Embryonic facial prominence (tissue), 1 donor: Measurements from ENCODE around the gene CES2.

ENCODE experiments used
- DNase-seq: peaks from one replicate; pipeline ENCODE4 v3.0.0-alpha.2; 2016; ENCODE audit errors: extremely low spot score

Gene CES2

DNA sequence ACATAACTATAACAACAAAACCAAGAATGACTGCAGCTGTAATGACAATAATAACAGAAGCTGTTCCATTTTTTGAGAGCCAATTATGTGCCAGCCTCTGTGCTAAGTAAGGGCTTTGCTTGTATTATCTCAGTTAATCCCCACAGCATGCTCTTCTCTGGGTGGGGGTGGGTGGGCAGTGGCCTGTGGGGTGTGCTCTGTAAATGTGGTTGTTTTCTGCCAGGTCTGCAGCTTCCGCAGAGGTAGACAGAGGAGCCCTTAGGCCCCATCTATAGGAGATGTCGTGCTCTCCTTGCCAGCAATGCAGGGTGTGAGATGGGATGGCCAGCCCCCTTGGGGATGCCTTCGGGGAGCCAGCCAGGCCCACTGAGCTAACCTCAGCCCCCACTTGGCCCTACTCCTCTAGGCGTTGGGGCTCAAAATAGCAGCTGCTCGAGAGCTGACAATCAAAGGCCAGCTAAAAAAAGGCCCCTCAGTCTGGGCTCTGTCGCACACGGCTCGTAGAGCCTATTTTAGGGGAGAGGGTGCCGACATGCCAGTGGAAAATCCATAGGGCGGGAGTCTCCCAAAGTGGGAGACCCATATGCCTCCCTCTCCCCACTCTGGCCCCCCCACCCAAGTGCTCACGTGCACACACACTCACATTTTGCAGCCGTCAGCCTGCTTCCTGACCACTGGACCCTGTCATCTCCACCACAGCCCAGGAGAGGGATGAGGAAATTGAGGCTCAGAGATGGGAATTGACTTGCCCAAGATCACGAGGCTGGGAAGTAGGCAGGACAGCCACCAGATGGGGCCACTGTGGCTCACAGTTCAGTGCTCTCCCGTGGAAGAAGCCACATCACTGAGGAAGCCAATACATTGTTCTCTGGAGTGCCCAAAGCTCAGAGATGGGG is 32.4 kb upstream of the CES2 start:
- DNase-seq = no peak

DNA sequence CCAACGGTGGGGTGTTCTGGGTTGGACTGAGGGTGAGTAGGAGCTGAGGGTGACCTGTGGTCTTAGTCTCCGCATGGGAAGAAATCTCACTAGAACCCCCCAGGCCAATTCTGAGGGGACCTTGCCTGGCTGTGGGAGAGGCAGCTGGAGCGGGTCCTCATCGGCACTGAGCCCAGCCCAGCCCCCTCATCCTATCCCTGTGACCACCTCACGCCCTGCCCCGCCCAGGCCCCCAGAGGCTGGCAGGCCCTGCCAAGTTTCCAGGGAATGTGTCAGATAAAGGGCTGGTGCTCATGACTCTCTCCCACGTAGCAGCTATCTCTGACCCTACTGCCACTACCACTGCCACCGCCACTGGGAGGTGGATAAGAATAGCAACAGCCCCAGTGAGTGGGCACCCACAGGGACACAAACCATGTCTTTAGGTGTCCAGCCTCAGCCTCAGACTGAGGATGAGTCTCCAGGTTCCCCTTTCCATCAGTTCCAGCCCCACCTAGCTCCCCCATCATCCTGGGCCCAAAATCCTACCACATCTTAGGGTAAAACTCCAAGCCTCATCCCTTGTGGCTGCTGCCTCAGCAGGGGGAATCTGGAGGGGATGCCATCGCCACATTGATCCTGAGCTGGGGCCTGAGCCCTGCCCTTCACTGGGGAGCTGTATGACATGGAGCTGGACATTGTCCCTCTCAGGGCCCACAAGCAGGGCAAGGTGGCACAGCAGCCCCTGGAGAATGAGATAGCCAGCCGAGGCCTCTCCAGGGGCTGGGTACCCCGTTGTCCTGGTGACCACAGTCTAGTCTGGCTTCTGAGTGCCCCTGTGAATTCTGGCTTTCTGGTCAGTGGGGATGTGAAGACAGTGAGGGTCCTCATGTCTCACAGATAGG is 31.5 kb upstream of the CES2 start:
- DNase-seq = no peak

DNA sequence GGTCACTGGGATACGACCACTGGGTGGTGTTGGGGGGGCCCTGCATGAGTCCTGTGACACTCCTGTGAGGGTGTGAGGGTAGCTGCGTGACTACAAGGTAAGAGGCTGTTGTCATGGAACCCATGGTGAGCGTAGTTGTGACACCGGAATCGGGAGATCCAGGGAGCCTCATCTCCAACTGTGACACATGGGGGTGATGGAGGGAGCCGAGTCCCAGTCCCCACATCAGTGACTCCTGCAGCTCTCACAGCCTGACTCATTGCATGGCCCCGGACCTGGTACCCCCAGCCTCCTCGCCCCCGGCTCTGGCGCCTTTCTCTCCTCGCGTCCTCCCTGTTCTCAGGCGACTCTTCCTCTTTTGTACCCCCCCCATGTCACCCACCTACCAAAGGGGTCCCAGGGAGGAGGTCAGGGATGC is 30.9 kb upstream of the CES2 start:
- no peak for DNase-seq

DNA sequence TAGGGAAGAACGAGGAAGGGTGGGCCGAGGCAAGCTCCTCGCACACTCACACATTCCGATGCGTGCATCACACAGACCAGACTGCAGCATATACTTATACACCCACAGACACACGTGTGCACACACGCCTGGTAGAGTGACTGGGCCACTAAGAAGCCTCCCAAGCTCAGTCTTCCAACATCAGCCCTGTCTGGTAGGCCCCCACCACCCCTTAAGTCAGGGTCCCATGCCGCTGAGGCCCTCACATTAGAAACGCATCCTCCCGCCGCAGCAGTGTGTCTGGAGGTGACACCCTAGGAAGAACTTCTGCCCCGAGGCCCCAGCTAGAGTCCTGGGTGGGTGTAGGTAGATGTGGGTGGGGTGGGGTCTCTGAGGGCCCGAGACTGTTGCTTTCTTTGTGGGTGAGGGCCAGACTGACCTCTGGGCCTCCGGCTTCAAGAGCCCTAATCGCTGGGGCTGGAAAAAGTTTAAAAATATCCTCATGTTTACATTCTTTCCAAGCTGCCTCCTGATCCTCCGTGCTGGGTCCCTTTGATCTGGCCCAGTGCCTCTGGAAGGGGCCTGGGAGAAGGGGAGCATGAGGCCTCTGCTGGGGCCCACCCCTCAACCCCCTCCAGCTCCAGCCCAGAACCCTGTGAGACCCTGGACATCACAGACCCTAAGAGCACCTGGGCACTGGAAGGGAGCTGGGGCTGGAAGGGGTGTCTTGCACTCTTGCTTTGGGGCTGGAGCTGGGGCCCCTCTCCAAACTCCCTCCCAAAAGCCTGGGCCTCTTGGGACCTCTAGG is 30.3 kb upstream of the CES2 start:
- DNase-seq = no peak

DNA sequence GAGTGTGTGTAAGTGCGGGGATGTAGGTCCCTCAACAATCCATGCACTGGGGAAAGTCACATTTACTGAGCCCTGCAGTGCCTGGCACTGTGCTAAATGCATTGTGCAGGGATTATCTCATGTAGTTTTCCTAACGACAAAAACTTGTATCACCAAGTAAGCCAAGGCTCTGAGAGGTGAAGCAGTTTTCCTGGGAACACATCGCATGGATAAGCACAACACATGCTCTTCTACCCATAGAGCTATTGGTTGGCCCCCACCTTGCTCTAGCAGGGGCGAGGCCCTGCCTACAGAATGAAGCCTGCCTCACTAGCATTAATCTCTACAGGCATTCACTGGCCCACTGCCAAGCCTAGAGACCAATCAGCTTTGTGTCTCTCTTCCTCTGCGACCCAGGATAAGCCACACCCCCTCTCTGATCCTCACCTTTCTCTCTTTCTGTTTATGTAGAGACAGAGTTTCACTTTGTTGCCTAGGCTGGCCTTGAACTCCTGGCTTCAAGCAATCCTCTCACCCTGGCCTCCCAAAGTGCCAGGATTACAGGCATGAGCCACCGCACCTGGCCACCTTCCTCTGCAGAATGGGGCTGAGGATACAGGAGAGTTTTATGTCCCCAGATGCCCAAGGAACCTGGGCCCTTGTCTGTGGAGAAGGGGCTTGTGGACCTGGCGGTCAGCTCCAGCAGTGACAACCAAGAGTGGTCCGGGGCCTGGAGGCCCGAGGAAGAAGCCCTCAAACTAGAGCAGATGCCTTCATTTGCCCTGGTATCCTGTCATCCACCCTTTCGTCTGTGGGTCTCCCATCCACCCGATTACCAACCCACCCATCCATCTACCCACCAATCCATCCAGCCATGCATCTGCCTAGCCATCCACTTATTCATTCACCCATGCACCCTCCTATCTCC is 29.4 kb upstream of the CES2 start:
- no peak for DNase-seq

DNA sequence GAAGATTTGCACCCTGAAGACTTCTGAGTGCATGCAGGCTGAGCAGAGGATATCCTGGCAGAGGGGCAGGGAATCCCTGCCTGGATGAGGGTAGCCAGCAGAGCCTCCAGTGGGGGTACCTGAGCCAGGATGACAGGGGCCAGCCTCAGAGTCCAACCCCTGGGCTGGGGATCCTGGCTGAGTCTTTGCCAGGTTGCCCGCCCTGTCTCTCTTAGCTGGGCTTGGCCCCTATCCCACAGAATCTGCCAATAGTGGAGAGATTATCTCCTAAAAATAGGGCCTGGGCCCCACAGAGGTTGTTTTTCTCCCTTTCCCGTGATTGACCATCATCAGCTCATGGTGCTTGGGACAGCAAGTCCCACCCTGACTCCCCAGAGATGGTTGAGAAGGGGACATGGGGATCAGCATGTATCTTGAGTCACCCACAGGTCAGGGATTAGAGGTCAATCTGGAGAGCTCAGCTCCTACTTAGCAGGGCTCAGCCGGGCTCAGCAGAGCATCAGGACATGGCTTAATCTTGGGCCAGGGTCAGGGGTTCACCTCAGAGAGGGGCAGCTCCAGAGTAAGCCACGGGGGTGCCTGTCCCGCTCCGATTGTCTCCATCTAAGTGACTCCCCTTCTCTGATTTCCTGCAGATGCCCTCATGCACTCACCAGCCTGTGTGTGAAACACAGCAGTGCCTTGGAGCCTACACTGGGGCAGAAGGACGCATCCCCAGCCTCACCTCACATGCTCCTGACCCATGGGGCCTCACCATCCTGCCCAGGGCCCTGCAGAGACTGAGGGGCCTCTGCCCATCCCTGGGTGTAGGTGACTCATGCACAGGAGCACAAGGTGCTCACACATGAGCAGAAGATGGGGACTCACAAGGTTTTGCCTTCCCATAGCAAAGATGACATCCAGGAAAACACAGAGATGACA is 28.1 kb upstream of the CES2 start:
- no peak for DNase-seq

DNA sequence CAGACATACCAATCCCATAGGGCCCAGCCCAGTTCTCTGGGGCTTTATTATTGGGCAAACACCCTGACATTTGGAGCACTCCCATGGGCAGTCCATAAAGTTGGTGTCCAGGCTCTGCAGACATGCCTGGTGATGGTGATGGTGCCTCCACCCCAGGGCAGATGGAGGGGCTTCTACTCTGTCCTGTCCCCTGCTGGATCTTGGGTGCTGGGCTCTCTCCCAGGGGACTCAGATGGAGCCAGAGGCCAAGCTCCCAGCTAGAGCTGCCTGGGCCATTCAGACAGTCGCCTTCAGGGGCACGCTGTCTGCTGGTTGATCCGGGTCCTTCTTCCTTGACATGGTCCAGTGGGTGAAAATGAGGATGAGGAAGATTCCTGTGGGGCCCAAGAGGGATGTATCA is 27.2 kb upstream of the CES2 start:
- no peak for DNase-seq

DNA sequence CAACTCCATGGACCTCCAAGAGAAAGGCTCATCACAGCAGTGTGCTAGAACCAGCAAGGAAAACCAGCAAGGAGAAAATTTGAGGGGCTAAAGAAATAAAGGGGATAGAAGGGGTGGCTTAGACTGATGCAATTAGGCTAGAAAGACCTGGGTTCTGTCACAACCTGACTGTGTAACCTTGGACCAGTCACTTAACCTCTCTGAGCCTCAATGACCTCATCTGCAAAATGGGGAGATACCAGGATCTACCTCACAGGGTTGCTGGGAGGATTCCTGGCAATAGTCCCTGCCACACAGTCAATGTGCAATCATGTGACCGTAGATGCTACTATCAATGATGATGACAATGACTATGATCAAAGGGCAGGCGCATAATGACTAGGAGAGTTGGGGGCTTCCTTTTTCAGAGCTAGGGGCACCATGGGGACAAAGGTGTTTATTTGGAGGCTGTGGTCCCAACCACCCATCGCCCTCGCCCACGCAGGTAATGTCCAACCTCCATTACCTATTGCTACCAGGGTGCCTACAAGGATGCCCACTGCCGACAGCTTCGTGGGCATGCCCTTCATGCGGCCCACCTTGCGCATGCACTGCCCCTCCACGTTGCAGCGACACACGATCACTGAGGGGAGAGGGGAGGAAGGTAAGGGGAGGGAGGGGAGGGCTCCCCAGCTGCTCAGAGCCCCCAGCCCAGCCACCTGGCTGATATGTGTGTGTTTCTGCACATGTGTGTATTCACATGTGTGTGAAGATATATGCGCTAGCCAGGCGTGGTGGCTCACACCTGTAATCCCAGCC is 26.4 kb upstream of the CES2 start:
- DNase-seq = no peak

DNA sequence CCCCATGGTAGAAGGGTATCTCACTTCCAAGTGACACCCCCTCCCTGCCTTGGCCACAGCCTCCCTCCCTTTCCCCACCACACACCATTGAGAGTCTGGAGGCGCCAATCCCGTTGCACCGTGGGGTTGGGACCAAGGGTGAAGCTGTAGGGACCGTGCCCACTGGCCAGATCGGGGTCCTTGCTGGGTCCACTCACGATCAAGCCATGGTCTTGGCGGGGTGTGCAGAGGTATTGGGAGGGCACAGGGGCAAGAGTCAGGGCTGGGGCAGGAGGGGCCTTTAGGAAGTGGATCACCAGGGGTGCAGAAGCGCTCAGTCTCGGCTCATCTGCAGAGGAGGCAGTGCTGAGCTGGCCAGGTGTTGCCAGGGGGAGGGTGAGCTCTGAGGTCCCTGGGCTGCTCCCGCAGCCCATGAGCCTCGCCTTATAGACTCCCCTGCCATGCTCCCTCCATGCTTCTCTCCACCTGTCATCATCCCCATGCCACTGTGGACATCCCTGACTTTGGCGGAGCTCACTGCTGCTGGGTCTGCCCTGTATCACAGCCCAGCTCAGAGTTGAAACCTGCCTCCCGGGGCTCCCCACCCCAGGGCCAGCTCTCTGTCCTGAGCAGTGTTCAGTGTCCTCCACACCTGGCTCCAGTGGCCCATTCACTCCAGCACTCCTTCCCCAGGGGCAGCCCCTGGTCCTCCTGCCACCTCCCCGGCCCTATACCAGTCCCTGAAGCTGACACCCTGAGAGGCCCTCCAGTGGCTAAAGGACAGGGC is 25.0 kb upstream of the CES2 start:
- no peak for DNase-seq

DNA sequence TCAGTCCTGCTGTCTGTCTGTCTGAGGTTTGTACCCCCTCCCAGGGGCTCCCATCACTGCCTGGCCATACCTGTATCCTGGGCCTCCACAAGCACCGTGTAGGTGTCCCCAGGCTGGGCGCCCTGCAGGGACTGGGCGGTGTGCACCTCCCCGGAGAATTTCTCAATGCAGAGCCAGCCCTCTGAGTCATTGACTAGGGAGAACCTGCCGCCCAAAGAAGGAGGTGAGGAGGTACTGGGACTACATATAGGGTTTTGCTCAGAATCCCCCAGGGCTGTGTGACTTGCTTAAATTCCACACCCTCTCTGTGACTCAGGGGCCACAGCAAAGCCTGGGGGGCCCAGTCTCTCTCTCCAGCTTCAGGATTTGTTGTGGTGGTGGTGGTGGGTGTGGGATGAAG is 24.2 kb upstream of the CES2 start:
- no peak for DNase-seq

DNA sequence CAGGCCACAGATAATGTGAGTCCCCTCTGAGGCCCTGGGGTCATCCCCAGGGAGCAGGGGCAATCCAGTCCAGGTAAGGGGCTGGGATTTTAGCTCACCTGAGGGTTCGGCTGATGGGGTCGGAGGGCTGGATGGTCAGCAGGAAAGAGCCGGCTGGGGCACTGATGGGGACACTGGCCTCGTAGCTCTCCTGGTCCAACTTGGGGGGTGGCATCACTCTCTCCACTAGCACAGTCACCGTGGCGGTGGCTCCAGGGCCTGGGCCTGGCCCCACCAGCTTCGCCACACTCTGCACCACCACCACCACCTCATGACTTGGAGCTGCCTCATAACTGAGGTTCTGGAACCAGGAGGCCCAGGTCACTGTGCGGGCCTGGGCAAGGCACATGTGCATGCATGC is 23.5 kb upstream of the CES2 start:
- DNase-seq = no peak

DNA sequence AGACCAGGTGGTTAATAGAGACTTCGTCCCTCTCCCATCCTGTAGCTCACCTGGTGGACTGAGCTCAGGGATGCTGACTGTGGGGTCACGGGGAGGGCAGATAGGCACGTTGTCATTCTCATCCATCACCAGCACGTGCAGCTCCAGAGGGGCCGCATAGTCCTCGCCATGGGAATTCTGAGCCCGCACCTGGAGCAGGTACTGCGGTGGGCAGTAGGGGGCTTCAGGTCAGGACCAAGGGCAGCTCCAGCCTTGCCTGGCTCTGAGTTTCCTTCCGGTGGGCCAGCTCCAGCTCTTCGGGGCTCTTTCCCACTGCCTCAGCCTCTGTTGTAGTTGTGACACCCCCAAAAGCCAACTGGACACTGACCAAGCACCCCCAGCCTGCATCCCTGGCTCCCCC is 22.2 kb upstream of the CES2 start:
- no peak for DNase-seq

DNA sequence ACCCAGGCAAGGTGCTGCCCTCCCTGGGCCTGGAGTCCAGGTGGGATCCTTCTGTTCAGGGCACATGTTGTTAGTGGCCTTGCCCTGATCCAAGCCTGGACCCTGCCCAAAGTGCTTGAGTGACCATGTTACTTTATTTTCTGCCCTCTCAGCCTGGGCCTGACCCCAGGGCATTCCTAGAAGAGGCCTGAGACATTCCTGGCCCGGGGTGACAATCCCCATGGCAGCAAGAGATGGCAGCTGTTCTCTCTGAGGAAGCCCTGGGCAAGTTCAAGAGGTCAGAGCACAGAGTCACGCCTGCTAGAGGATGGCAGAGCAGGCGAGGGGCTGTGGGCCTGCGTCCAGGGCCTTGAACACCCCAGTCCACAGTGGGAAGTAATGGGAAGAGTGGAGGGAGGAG is 21.6 kb upstream of the CES2 start:
- no peak for DNase-seq

DNA sequence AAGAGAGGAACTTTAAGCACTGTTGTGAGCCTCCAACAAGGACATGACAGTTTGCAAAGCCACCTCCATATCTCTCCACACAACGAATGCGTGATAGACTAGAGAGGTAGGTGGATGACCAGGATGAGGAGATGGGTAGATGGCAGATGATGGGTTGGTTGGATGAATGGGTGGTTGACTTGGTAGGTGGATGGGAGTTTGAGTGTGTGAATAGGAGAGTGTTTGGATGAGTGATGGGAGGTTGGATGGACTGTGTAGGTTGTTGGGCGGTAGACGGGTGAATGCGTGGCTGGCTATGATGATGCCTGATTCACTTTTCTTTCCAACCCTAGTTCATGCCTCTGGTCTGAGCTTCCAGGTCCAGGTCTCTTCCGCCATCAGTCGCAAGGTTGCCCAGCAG is 20.8 kb upstream of the CES2 start:
- DNase-seq = no peak

DNA sequence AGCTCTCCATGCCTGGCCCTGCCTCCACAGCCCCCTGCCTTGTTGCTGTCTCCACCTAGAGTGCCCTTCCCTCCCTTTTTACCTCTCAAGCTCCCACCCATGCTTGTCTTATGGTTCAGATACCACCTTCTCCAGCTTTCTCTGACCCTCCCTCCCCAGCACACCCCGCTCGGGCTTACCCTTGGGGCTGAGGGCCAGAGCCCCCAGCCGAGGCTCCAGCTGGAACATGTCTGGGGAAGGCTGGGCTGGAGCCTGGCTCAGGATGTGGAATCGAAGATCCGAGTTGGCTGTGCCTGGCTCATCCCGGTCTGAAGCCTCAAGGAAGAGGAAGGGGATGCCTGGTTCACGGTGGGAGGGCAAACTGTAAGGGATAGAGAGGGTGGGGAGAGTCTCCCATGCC is 20.3 kb upstream of the CES2 start:
- DNase-seq = no peak

DNA sequence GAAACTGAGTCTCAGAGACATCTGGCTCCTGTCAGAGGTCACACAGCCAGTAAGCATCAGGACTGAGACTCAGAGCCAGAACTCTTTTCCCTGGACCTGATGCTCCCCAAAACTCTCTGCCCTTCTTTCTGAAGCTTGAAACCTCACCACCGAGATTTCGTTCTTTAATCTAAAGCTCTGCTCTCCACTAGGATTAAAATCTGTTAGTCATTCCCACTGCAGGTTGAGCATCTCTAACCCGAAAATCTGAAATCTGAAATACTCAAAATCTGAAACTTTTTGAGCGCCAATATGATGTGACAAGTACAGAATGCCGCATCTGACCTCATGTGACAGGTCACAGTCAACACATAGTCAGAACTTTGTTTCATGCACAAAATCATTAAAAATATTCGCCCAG is 18.8 kb upstream of the CES2 start:
- no peak for DNase-seq

DNA sequence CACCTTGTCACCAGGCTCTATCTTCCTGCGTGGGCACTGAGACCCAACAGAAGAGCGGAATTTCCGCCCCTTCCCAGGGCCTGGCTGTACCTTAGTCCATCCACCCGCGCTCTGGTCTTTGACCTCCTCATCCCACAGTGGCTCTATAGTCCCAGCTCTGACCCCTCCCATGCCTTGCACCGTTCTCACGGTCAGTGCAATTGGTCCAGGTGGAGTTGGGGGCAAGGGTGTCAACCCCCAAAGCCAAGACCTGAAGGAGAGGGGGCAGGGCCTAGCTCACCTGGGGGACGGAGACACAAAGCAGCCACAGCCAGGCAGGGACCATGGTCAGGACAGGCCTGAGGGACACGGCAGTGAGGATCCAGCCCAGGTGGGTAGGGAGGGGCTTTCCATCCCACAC is 17.6 kb upstream of the CES2 start:
- DNase-seq = no peak

DNA sequence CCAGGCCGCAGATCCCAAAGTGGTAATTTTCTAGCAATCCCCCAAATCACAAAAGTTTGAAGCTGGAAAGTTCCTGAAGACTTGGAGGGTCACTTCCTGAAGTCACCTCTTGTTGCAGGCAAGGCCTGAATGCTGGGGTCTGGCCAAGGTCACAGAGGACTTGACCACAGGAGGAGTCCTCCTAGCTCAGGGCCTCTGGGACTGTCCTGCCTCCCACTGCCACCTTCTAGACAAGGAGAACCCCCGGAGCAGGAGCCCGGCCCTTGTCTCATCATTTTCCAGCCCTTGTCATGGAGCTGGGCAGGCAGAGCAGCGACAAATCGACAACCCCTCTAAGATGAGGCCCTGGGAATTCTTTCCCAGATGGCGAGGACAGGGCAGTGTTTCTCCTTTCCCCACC is 17.0 kb upstream of the CES2 start:
- DNase-seq = no peak
